Activated CD4-positive, alpha-beta T cell treated with anti-CD3 and anti-CD28 coated beads for 48 hours (primary cell): ENCODE results near the gene ENTHD1.

Experiments used
- DNase-seq: peaks from one replicate; pipeline ENCODE4 v3.0.0-alpha.2; 2020

ENTHD1 gene

GRCh38 chr22:39839917-39840510, 53.5 kb downstream of the ENTHD1 start:
- peak; percentile 59 for DNase-seq

- DNase-seq, result no peak
Observed at GRCh38 chr22:39839204-39839603, 54.4 kb downstream of the ENTHD1 start.

DNA sequence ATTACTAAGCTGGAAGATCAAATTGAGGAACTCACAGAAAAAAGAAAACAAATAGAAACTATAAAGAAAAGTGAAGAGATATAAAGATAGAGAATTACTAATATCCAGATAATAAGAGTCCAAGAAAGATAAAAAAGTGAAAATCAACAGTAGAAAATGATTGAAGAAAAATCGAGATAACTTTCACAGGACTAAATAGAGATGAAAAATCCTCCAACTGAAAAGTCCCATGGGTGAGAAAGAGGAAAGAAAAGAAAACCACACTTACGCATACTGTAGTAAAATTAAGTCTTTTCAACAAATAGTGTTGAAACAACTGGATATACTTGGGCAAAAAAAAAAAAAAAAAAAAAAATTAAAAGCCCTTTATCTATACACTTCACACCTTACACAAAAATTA, 60.0 kb downstream of the ENTHD1 start:
- no peak for DNase-seq

DNA sequence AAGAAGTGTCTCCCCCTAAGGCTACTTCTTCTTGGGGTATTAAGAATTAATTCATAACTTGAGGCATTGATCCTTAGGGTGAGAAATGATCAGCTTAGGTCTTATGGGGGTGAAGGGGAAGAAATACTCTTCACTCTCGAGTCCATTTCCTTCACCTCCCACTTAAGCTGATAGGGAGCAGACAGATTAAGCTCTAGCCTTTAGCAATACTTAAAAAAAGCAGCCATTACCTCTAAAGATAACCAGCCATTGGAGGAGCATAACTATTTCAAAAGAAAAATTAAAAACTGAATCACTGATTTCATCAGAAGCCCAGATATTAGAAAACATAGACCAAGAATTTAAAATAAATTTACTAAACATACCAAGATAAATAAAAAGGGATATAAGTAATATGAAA, 60.5 kb downstream of the ENTHD1 start:
- DNase-seq, result no peak

DNA sequence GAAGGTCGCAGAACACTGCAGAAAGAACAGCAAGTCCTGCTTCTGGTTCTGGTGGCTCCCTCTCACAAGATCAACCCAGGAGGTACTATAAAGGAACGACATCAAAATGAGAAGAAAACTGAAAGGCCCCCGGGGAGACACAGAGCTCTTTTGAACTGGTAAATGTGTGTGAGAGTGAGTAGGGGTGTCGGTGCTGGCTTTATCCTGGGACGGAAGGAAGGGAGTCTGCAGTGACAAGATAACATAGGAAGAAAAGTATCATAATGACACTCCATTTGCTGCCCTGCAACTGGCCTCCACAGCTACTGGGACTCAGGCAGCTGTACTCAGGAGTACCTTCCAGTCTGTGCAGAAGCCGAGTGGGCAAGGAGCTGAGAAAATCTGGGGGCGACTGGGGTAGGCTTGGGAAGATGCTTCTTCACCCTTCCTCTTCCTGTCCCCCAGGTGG, 60.9 kb downstream of the ENTHD1 start:
- DNase-seq, result no peak

DNA sequence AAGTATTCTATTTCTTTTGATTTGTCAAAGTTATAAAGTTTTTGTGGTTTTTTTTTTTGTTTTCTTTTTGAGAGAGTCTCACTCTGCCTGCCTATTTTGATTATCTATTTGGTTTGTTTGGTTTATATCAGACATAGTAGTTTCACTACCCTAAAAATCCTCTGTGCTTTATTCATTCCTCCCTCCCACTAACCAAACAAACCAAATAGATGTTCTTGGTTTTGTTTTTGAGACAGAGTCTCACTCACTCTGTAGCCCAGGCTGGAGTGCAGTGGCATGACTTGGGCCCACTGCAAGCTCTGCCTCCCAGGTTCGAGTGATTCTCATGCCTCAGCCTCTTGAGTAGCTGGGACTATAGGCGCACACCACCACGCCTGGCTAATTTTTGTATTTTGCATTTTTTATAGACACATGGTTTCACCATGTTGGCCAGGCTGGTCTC, 67.9 kb downstream of the ENTHD1 start:
- DNase-seq, result no peak

DNA sequence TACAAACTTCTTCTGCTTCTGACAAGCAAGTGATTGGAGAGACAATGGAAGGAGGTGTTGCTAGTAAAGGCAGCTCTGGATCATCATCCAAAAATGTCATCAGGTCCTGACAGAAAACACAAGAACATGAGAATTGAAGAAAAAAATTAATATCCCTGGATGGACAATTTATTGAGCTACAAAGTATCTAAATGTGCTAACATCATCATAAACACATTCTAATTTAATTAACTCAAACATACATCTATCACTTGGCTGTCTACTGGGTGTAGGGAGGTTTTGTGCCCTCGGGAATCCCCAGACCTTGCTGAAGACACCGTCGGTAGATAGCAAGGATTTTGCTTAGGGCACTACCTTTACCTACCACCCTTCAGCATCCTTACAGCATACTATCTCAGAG, 72.6 kb downstream of the ENTHD1 start:
- no peak for DNase-seq

GRCh38 chr22:39820256-39820655, 73.3 kb downstream of the ENTHD1 start:
- DNase-seq, result no peak

GRCh38 chr22:39819429-39819828, 74.1 kb downstream of the ENTHD1 start:
- no peak for DNase-seq

DNA sequence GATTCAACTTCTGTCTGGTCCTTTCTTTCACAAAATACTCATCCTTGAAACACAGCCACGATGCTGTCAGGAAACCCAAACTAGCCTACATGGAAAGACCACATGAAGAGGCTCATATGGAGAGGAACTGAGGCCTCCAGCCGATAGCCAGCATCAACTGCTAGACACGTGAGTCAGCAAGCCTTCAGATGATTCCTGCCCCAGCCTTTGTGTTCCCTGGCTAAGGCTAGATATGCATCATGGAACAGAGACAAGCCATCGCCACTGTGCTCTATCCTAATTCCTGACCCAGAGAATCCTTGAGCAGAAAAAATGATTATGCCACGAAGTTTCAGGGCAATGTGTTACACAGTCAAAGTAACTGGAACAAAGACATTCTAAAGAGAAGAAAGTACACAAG, 75.5 kb downstream of the ENTHD1 start:
- no peak for DNase-seq

GRCh38 chr22:39815932-39816331, 77.6 kb downstream of the ENTHD1 start:
- no peak for DNase-seq

DNA sequence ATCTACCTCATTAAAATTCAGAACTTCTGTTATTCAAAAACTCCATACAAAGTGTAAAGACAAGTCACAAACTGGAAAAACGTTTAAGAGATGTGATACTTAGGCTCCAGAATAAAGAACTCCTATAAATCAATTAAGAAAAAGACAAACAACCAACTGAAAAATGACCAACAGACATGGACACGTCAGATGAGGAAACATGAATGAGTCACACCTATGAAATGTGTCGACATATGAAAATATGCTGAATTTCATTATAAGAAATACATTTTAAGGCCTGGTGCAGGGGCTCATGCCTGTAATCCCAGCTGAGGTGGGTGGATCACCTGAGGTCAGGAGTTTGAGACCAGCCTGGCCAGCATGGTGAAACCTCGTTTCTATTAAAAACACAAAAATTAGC, 78.7 kb downstream of the ENTHD1 start:
- no peak for DNase-seq

GRCh38 chr22:39809772-39810557, 83.6 kb downstream of the ENTHD1 start:
- DNase-seq, result no peak

- peak; percentile 61 for DNase-seq
Observed at GRCh38 chr22:39808081-39808480, 85.5 kb downstream of the ENTHD1 start.

DNA sequence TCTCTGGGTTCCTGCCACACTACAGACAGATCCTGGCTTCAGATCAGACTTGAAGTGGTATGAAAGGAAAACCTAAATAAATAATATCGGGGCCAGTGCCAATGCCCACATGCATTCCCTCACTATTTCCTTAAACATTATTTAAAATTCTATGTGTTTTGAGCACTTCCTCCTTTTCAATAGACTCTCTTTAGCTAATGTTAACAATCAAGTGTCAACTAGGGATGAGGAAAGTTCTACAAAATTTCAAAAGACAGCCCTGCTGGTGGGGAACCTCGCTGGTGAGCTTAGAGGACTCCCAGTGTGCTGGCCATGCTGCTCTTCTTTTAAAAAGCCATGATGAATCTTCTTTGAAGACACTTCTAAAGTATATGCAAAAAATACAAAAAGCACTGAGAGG, 87.5 kb downstream of the ENTHD1 start:
- DNase-seq, result no peak

- no peak for DNase-seq
Observed at GRCh38 chr22:39805117-39805516, 88.4 kb downstream of the ENTHD1 start.

DNA sequence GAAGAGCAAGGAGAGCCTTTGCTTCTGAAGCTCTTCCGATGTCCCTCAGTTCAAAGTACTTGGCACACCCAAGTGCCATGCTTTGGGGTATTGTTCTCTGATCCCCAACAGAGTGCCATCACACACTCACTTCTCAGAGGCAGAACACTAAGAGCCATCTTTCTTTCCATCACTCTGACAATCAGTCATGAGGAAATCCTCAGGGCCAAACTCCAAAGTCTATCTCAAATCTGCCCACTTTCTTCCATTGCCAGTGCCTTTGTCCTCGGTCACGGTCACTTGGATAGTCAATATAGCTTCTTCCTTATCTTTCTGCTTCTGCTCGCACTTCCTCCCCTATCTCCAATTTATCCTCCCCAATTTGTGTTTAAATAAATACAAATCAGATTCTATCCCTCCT, 90.9 kb downstream of the ENTHD1 start:
- no peak for DNase-seq

GRCh38 chr22:39800790-39801520, 92.6 kb downstream of the ENTHD1 start:
- no peak for DNase-seq

- no peak for DNase-seq
Observed at GRCh38 chr22:39797528-39798147, 95.9 kb downstream of the ENTHD1 start.

DNA sequence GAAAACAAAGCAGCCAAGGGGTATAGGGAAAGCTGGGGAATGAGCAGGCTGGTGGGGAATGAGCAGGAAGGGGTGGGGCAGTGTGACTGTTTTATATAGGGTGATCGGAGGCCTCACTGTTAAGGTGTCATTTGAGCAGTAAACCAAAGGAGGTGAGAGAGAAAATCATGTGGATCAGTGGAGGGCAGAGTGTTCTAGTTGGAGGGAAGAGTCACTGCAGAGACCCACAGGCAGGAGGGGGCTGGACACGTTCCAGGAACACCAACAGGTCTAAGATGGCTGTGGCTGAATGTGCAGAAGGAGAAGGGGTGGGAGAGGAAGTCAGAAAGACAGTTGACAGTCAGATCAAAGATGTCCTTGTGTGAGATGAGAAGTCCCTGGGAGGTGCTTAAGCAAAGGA, 103.8 kb downstream of the ENTHD1 start:
- no peak for DNase-seq

GRCh38 chr22:39785232-39785631, 108.3 kb downstream of the ENTHD1 start:
- no peak for DNase-seq

GRCh38 chr22:39777716-39778454, 115.7 kb downstream of the ENTHD1 start:
- DNase-seq, result no peak
